ENCODE results near the gene OR6C2.
"Not testable (repeated sequence)": the region's sequence is repeated elsewhere in the genome, so short reads cannot be mapped to it uniquely, and the experiment has no call there.

Gene OR6C2

DNA sequence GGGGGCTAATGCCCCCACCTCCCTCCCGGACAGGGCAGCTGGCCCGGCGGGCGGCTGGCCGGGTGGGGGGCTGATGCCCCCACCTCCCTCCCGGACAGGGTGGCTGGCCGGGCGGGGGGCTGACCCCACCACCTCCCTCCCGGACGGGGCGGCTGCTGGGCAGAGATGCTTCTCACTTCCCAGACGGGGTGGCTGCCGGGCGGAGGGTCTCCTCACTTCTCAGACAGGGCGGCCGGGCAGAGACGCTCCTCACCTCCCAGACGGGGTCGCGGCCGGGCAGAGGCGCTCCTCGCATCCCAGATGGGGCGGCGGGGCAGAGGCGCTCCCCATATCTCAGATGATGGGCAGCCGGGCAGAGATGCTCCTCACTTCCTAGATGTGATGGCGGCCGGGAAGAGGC is 35.3 kb downstream of the OR6C2 start:
- DNase-seq: not testable (repeated sequence)

DNA sequence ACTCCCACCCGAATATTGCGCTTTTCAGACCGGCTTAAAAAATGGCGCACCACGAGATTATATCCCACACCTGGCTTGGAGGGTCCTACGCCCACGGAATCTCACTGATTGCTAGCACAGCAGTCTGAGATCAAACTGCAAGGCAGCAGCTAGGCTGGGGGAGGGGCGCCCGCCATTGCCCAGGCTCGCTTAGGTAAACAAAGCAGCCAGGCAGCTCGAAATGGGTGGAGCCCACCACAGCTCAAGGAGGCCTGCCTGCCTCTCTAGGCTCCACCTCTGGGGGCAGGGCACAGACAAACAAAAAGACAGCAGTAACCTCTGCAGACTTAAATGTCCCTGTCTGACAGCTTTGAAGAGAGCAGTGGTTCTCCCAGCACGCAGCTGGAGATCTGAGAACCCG is 40.4 kb downstream of the OR6C2 start:
- DNase-seq: not testable (repeated sequence)

DNA sequence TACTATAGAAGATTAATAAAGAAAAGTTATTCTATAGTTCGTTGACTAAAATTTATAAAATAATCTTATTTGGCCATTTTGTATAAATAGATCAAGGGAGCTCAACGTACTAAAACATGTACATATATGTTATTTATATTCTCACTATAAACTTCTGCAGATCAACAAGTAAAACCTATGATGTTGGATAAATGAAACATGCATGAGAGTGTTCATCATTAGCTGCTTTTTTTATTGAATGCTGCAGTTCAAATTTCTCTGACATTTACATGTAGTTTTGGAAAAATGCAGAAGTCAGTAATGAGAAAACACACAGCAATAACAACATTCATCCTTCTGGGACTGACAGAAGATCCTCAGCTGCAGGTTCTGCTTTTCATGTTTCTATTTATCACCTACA is 48.2 kb downstream of the OR6C2 start, which contains the start of gene OR6C68:
TSS of gene OR6C68 (plus strand) at position 301 of the 400 bp plus-strand sequence. CDS start at position 301, 0 bp downstream.
- no peak for DNase-seq

DNA sequence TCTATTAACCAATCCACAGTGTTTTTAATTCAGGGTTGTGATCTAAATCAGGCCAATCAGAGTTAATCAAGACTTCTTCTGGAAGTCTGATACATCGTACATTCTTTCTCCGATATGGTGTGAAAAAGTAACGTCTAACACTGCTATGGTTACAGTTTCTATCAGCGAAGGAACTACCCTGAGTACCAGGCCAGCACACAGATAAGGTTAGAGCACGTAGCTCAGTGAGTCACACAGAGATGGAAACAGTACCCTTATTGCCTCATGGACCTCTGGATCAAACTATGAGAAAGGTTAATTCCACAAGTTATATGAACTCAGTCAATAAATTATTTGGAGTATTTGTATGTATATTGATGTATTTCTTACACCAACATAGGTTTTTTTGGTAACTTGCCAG is 51.6 kb downstream of the OR6C2 start:
- DNase-seq: no peak

DNA sequence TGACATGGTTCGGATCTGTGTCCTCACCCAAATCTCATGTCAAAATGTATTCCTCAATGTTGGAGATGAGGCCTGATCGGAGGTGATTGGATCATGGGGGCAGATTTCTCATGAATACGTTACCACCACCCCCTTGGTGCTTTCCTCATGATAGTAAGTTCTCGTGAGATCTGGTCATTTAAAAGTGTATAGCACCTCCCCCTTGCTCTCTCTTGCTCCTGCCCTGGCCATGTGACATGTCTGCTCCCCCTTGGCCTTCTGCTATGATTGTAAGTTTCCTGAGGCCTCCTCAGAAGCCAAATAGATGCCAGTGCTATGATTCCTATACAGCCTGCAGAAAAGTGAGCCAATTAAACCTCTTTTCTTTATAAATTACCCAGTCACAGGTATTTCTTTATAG is 55.4 kb downstream of the OR6C2 start:
- DNase-seq: no peak

DNA sequence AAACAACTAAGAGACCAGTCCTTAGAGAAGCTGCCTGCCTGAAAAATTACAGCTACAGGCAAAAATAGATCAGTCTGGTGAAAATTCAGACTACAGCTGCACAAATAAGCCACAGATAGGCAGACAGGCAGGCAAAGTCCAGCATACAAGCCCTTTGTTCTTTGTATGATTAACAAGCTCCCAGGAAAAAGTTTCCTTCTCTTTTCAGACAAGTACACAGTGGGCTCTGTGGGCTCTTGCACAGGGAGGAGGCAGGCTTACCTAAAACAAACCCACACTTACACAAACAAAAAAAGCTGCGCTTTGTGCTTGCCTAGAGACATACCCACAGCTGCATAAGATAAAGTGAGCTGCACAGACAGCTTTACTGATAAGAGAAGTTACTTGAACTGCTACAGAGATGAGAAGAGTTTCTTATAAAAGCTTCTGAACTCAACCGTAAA is 56.0 kb downstream of the OR6C2 start:
- no peak for DNase-seq

DNA sequence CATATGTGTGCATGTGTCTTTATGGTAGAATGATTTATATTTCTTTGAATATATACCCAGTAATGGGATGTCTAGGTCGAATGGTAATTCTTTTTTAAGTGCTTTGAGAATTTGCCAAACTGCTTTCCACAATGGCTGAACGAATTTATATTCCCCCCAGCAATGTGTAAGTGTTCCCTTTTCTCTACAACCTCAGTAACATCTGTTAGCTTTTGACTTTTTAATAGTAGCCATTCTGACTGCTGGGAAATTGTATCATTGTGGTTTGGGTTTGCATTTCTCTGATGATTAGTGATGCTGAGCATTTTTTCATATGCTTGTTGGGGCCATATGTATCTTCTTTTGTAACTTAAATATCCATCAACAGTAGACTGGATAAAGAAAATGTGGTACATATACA is 57.7 kb downstream of the OR6C2 start:
- DNase-seq: no peak

All from CD4-positive, alpha-beta T cell treated with Interleukin-12 subunit alpha and Interleukin-12 subunit beta, for 1 hour (primary cell).